ENCODE data around the gene GPR31.
"Not testable (repeated sequence)": the region's sequence is repeated elsewhere in the genome, so short reads cannot be mapped to it uniquely, and the experiment has no call there.

GRCh38 chr6:167204059-167204348 is 46.2 kb upstream of the GPR31 start:
- not testable (repeated sequence) for TF ChIP-seq CTCF (IDR thresholded peaks at IDR 0.05; ENCODE audit: insufficient read depth, low read length, poor library complexity, severe bottlenecking); EZH2phosphoT487 (conservative IDR thresholded peaks at IDR 0.05; ENCODE audit: low read length)

Measured in SU-DHL-6 (cell line).